ENCODE data around the gene CKS1B.
"Not testable (repeated sequence)": the region's sequence is repeated elsewhere in the genome, so short reads cannot be mapped to it uniquely, and the experiment has no call there.

The CKS1B gene

GRCh38 chr1:154988058-154988954 is 13.8 kb downstream of the CKS1B start:
- no peak for DNase-seq

GRCh38 chr1:154989195-154989860 is 14.8 kb downstream of the CKS1B start:
- no peak for DNase-seq

DNA sequence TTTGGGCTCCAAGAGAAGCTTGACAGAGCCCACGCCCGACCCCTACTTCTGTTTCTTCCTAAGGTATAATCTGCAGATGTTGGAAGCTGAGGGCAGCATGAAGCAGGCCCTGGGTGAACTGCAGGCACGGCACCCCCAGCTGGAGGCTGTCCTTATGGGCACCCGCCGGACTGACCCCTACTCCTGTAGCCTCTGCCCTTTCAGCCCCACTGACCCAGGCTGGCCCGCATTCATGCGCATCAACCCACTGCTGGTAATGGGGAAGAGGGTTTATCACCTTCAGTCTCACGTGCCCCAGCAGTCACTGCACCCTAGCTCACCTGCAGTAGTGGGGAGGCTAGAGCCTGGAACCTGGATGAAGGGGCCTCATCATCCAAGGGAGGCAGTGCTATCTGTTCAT is 15.8 kb downstream of the CKS1B start:
- DNase-seq, result no peak

GRCh38 chr1:154992721-154993571 is 18.5 kb downstream of the CKS1B start:
- DNase-seq, result no peak

- no peak for DNase-seq
Observed at GRCh38 chr1:154993572-154994268, 19.2 kb downstream of the CKS1B start, which contains the start of gene LENEP. LENEP (plus strand) TSS chr1:154993586; CDS start chr1:154993608, 22 bp downstream.

- no peak for DNase-seq
Observed at GRCh38 chr1:154994269-154994587, 19.7 kb downstream of the CKS1B start.

DNA sequence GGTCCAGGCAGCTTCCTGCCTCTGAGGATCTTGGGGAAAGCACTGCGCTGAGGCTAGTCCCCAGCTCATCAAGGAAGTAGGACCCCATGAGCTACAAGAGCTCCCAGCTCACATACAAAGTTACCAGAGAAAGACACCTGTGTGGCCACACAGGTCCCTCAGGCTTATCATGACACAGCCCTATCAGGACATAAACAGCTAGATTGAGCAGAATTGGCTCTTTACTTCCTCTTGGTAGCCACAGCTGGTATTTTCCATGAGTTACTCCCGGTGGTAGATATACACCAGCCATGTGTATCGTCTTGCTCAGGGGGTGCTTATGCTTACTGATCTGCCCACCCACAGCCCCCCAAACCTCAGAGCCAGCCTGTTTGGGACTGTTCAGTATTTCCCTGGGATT is 20.1 kb downstream of the CKS1B start:
- no peak for DNase-seq

DNA sequence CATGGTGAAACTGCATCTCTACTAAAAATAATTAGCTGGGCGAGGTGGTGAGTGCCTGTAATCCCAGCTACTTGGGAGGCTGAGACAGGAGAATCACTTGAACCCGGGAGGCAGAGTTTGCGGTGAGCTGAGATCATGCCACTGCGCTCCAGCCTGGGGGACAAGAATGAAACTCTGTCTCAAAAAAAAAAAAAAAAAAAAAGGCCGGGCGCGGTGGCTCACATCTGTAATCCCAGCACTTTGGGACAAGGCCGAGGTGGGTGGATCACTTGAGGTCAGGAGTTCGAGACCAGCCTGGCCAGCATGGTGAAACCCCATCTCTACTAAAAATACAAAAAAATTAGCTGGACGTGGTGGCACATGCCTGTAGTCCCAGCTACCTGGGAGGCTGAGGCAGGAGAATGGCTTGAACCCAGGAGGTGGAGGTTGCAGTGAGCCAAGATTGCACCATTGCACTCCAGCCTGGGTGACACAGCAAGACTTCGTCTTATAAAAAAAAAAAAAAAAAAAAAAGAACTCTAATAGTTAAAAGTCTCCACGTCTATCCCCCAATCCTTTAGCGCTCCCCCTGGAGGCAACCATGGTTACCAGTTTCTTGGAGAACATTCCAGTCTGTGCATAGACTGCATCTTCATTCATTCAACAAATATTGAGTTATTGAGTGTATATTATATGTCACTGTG is 21.0 kb downstream of the CKS1B start:
- DNase-seq, result not testable (repeated sequence)

DNA sequence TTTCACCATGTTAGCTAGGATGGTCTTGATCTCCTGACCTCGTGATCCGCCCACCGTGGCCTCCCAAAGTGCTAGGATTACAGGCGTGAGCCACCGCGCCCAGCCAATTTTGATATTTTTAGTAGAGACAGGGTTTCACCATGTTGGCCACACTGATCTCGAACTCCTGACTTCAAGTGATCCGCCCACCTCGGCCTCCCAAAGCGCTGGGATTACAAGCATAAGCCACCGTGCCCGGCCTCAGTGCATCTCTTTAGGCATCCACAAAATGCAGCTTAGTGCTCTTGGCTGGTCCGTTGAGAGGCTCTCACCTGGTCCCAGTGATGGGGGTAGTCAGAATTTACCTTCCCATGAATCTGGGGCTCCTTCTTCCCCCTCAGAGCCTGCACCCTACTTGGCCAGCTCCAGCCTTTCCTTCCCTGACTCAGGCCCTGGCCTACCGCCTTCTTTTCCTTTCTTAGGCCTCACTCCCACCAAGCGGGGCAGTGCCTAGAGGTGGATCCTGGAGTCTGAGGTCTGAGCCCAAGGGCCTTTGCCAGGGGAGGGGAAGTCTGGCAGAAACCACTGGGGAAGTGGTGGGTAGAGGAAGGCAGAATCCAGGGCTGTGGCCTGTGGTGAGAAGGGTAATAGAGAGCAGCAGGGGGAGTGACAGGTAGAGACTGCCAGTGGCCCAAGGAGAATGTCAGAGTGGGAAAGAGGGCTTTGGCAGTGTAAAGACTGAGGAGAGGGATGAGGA is 22.7 kb downstream of the CKS1B start:
- no peak for DNase-seq

GRCh38 chr1:154998201-154998780 is 23.8 kb downstream of the CKS1B start:
- no peak for DNase-seq

GRCh38 chr1:154998818-154999570 is 24.5 kb downstream of the CKS1B start:
- peak; percentile 77 to 78 for DNase-seq

DNA sequence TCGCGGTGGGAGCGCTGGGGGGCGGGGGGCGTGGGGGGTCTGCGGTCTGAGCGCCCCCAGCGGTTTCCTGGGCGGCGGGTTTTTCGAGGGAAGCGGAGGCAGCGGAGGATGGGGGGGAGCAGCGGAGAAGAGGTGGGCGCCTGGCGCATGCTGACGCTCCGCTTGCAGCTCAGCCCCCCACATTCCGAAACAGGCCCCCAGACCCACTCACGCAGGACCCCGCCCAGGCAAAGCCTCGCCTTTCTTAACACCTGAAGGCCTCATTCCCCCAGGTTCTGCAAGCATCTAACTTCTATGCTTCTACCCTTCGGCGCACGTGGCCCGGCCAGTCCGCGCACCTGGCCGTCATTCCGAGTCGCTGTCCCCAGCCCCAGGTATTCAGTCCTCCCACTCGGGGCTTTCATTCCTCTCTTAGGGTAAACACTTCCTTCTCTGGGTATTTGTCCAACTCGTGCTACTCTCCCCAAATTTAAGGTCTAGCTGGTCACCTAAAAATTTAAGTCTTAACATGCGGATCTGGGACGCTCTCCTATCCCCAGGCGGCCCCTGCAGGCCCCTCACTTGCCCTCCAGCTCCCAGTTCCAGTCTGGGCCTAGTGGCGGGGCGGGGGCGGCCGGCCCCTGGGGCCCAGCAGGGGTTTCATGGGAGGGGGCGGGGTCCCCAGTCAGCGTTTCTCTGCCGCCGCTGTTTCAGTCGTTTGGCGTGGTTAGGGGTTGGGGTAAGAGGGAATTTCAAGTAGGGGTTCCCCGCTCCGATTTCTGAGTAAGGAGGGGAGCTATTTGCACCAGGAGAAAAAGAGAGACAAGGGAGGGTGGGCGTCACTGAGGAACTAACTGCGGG is 25.3 kb downstream of the CKS1B start:
- DNase-seq, result peak; percentile 45 to 66

DNA sequence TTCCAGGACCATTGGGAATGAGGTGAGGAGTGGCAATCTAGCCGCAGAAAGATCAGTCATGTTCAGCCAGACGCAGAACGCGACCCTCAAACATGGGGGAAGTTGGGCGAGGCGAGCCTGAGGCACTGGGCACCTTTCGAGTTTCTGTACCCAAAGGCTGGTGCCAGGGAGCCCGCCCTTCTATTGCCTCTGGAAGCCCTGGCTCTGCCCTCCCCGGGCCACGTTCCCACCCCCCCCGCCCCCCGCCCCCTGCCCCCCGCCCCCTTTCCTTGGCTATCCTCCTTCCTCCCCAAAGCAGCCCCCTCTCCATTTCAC is 25.9 kb downstream of the CKS1B start:
- no peak for DNase-seq

DNA sequence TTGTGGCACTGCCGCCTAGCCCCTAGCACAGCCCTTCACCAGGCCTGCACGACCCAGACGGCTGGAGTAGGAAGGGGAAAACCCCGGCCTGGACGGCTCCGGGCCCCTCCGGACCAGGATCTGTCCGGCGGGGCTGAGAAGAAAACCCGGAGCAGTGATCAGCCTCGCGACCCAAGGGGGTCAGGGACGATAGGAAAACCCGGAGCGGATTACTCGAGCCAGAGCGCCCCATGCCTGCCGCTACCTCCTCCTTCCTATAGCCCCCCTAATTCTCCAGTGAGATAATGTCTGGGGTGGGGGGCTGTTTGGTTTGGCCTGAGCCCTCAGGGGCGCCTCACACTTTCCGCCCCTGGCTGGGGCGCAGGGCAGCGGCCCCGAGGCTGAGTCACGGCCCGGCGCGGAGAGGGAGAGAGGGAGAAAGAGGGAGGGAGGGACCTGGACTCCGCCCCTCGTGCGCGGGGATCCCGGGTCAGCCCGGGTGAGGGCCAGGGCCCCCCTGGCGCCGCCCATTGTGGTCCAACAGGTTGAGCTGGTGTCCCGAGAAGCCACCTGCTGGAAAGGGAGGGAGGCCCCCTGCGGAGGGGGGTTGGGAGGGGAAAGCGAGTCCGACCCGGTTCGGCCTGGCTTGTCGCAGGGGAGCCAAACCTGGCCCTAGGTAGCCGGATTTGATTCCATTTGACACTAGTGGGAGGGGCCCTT is 26.4 kb downstream of the CKS1B start:
- DNase-seq, result peak; percentile 73 to 83

DNA sequence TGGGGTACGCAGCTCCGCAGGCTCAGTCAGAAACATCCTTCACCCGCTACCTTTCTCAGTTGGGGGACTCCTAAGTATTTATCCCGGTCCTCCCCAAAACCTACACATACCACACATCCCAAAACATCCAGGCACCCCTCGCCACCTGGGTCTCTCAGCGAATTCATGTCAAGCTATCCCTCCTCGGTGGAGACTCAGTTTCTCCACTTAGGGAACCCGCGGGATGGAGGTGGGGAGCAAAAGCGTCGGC is 26.9 kb downstream of the CKS1B start:
- DNase-seq, result no peak

GRCh38 chr1:155001675-155002463 is 27.4 kb downstream of the CKS1B start:
- DNase-seq, result peak; percentile 98

- DNase-seq, result no peak
Observed at GRCh38 chr1:155002464-155003226, 28.2 kb downstream of the CKS1B start, which contains the start of gene ZBTB7B. ZBTB7B (plus strand) TSS chr1:155002802; CDS start chr1:155014661, 11,859 bp downstream.
